Measurements from ENCODE around the gene DIRAS1.

Gene DIRAS1

GRCh38 chr19:2732157-2732725 is 11.1 kb upstream of the DIRAS1 start:
- DNase-seq, result no peak
- in situ Hi-C loops (cut with MboI; ENCODE audit: low pct_unique_long_range_greater_than_20kb, low sequenced_read_pairs), result no loop called here

- in situ Hi-C loops (cut with MboI; ENCODE audit: low pct_unique_long_range_greater_than_20kb, low sequenced_read_pairs), result no loop called here
These were observed 10.2 kb upstream of the DIRAS1 start for GRCh38 chr19:2731181-2731995.

GRCh38 chr19:2729943-2730818 is 9.0 kb upstream of the DIRAS1 start:
- in situ Hi-C loops (cut with MboI; ENCODE audit: low pct_unique_long_range_greater_than_20kb, low sequenced_read_pairs), result no loop called here
- DNase-seq, result no peak

More at GRCh38 chr19:2731181-2731995, 10.2 kb upstream of the DIRAS1 start:
- no peak for DNase-seq

- in situ Hi-C loops (cut with MboI; ENCODE audit: low pct_unique_long_range_greater_than_20kb, low sequenced_read_pairs), result no loop called here
- no peak for DNase-seq
These were observed 7.7 kb upstream of the DIRAS1 start for GRCh38 chr19:2728783-2729387.

- in situ Hi-C loops (cut with MboI; ENCODE audit: low pct_unique_long_range_greater_than_20kb, low sequenced_read_pairs), result no loop called here
- DNase-seq, result no peak
These were observed 6.4 kb upstream of the DIRAS1 start for GRCh38 chr19:2727640-2727944.

GRCh38 chr19:2726904-2727639 is 5.9 kb upstream of the DIRAS1 start:
- DNase-seq, result no peak
- in situ Hi-C loops (cut with MboI; ENCODE audit: low pct_unique_long_range_greater_than_20kb, low sequenced_read_pairs), result no loop called here

- in situ Hi-C loops (cut with MboI; ENCODE audit: low pct_unique_long_range_greater_than_20kb, low sequenced_read_pairs), result no loop called here
- DNase-seq, result no peak
These were observed 5.1 kb upstream of the DIRAS1 start for GRCh38 chr19:2726160-2726855.

GRCh38 chr19:2724148-2724557 is 3.0 kb upstream of the DIRAS1 start:
- DNase-seq, result no peak
- in situ Hi-C loops (cut with MboI; ENCODE audit: low pct_unique_long_range_greater_than_20kb, low sequenced_read_pairs), result no loop called here

- no peak for DNase-seq
- in situ Hi-C loops (cut with MboI; ENCODE audit: low pct_unique_long_range_greater_than_20kb, low sequenced_read_pairs), result no loop called here
These were observed 2.6 kb upstream of the DIRAS1 start for GRCh38 chr19:2723747-2724146.

GRCh38 chr19:2723345-2723715 is 2.2 kb upstream of the DIRAS1 start:
- in situ Hi-C loops (cut with MboI; ENCODE audit: low pct_unique_long_range_greater_than_20kb, low sequenced_read_pairs), result no loop called here
- DNase-seq, result no peak

GRCh38 chr19:2722541-2723344 is 1.6 kb upstream of the DIRAS1 start:
- peak; percentile 69 for DNase-seq
- in situ Hi-C loops (cut with MboI; ENCODE audit: low pct_unique_long_range_greater_than_20kb, low sequenced_read_pairs), result no loop called here

- DNase-seq, result no peak
- in situ Hi-C loops (cut with MboI; ENCODE audit: low pct_unique_long_range_greater_than_20kb, low sequenced_read_pairs), result no loop called here
These were observed 683 bp upstream of the DIRAS1 start for GRCh38 chr19:2721570-2722540.

GRCh38 chr19:2719920-2720776 is 1.0 kb downstream of the DIRAS1 start:
- DNase-seq, result no peak
- in situ Hi-C loops (cut with MboI; ENCODE audit: low pct_unique_long_range_greater_than_20kb, low sequenced_read_pairs), result no loop called here

GRCh38 chr19:2719232-2719735 is 1.9 kb downstream of the DIRAS1 start:
- in situ Hi-C loops (cut with MboI; ENCODE audit: low pct_unique_long_range_greater_than_20kb, low sequenced_read_pairs), result no loop called here
- DNase-seq, result no peak

GRCh38 chr19:2717638-2718541 is 3.3 kb downstream of the DIRAS1 start:
- in situ Hi-C loops (cut with MboI; ENCODE audit: low pct_unique_long_range_greater_than_20kb, low sequenced_read_pairs), result no loop called here
- DNase-seq, result no peak
